HG02938 (cell line): ENCODE data around the gene RET.

Experiments used
- ATAC-seq: cut with Tn5 transposase; IDR thresholded peaks from one replicate; pipeline ENCODE4 v1.9.1; 2021; ENCODE audit warnings: mild to moderate bottlenecking, moderate library complexity; ENCODE audit not compliant: unreplicated experiment

Gene RET

DNA sequence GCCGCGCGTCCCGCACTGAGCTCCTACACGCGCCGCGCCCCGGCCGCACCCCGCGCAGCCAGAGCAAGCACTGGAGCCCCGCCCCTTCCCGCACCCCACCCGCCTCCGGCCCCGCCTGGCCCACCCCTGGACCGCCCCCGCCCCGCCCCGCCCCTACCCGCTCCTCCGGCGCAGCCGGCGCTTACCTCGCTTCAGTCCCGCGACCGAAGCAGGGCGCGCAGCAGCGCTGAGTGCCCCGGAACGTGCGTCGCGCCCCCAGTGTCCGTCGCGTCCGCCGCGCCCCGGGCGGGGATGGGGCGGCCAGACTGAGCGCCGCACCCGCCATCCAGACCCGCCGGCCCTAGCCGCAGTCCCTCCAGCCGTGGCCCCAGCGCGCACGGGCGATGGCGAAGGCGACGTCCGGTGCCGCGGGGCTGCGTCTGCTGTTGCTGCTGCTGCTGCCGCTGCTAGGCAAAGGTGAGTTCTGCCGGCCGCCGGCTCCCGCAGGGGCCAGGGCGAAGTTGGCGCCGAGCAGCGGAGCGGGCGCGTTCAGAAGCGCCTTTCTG lies at the start of gene RET:
Gene RET (plus strand): TSS at position 194 of the 545 bp plus-strand sequence. CDS start 190 bp downstream, at position 384.
- ATAC-seq, result no peak

DNA sequence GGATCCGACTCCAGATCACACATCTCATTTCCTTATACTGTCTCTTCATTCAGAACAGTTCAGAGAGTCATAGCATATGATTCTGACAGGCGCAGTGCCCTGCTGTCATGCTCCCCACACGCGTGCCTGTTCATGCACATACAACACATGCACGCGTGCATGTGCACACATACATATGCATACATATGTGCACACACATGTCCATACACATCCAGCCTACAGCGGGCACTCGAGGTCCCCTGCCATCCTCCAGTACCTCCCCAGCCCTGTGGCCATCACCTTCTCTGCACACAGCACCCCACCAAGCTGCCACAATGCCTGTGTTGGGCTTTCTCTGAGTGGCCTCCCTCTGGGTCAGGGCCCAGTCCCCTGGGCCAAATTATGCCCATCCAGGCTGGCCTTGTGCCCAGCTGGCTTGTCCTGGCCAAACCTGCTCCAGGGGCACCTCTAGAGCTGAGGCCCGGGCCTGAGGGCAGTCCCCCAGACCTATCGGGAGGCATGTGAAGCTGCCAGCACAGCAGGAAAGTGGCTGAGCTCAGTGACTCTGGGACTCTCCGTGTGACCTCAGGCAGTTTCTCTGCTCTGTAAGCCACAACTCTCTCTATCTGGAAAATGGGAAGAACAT lies 49.4 kb upstream of the RET start:
- no peak for ATAC-seq

- ATAC-seq, result no peak
Measured at GRCh38 chr10:43028143-43028542, 48.7 kb upstream of the RET start.

DNA sequence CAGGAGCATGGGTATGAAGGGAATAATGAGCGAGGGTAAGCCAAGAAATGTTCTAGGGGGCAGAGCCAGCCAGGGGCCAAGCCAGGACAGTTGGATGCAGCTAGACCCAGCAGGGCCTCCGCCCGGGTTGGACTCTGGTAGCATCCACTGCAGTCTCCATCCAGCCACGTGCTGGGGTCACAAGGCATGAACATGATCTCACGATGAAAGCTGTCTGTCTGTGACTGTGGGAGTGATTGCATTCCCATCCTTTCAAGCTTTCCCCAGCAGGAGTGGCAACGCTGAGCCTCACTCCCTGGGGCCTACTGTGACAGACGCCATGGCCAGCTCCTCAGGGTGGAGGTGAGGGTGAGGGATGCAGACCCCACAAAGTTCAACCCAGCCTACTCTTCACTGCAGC lies 47.8 kb upstream of the RET start:
- no peak for ATAC-seq

DNA sequence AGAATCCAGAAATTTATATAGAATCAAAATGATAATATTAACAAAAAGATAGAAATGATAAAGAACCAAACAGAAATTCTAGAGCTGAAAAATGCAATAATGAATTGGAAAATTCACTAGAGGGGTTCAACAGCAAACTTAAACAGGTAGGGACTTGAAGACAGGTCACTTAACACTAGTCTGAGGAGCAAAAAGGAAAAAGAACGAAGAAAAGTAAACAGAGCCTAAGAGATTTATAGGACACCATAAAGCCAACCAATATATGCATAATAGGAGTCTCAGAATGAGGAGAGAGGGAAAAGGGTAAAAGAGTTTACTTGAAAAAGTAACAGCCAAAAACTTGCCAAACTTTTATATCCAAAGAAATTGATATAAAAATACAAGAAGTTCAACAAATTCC lies 44.3 kb upstream of the RET start:
- no peak for ATAC-seq

DNA sequence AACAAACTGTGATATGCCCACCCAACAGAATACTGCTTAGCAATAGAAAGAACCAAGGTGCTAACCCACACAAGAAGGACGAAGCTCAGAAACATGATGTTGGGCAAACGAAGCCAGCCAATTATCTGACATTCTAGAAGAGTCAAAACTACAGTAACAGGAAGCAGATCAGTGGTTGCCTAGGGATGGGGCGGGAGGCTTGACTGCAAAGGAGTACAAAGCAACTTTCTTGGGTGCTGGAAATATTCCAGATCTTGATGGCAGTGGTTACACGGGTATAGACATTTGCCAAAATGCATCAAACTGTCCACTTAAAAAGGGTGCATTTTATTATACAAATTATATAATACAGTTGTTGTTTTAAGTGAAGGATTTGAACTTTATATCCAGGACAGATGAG lies 41.1 kb upstream of the RET start:
- ATAC-seq, result no peak

DNA sequence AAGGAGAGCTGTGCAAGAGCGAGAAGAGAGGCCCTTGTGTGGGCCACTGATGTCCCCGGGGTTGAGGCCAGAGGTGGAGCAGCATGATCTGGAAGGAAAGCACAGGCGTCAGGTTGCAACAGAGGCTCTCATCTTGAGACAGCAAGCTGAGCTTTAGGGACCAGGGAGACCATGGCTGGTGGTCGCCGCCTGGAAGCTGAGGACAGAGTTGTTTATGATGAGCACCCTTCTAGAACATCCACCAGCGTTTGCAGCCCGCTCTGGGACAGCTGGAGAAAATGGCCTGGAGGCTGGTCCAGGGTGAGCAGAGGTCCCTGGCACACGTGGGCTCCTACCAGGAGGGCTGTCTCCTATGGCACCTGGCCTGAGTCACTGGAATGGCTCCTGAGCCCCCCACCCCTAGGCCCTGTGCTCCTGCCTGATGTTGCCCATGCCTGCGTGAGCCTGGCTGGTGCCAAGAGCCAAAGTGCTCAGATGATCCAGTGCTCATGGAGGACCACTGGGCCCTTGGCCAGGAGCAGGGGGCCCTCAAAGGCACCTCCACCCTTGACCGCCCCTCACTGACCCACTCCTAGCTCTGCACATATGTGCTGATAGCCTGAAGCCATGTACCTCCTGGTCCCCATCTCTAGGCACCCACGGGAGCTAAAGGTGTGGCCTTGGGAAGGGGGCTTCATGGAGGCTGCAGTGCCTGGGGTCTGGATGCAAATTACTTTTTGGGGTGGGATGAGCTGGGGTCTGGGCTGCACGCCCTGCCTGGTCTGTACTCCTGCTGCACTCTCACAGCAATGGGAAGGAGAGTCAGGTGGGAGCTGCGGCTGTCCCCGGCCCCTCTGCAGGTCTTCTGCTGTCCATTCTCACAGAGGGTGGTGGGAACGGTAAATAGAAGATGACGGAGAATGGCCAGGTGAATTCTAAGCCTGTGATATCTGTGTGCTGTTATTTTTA lies 40.1 kb upstream of the RET start:
- ATAC-seq, result no peak

DNA sequence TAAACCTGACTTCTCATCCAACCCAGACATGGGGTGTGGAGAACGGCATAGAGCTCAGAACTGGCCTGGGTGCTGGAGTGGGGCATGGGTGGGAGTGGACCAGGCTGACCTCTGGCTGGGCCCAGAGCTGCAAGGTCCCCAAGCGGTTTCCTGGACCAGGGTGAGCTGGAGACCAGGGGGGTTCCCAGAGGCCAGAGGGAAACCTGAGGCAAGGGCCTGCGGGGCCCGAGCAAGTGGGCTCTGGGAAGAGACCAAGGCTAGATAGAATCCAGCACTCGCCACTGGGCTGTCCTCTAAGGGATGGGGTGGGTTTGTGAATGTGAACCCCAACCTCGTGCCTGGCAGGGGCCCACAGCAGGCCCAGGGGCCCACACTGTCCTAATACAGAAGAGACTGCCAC lies 39.4 kb upstream of the RET start:
- no peak for ATAC-seq

DNA sequence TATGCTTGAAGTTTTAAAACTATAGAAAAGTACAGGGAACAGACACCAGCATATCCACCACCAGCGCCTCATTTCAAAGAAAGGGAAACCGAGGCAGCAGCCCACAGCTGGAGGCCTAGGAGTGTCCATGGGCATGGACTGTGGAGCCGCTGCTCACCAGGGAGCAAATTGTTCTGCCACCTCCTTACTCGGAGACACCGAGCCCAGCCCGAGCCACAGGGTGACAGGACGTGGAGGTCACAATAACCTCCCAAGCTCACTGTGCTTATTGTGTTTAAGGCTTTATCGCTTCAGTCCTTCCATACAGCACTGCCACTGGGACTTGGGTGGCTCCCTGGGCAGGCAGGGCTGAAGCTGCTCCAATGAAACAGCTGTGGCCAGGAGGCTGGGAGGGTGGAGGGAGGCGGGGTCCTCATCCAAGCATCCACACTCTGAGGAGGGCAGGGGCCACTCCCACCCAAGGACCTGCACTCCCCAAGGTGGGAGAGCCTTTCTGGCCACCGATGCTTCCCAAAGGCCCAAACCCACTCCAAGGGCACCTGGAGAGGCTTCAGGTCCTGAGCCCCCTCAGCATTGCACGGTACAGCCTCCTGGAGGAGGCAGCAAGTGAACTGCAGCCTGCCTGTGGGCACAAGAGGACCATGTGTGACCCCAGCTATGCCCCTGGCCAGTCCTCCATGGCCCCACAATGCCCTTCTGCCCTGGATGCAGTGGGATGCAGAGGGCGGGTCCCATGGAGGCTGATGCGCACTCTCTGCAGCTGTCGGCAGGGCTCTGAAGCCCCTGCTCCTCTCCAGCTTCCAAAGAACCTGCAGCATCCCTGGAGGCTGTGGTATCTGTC lies 38.7 kb upstream of the RET start:
- ATAC-seq, result no peak

DNA sequence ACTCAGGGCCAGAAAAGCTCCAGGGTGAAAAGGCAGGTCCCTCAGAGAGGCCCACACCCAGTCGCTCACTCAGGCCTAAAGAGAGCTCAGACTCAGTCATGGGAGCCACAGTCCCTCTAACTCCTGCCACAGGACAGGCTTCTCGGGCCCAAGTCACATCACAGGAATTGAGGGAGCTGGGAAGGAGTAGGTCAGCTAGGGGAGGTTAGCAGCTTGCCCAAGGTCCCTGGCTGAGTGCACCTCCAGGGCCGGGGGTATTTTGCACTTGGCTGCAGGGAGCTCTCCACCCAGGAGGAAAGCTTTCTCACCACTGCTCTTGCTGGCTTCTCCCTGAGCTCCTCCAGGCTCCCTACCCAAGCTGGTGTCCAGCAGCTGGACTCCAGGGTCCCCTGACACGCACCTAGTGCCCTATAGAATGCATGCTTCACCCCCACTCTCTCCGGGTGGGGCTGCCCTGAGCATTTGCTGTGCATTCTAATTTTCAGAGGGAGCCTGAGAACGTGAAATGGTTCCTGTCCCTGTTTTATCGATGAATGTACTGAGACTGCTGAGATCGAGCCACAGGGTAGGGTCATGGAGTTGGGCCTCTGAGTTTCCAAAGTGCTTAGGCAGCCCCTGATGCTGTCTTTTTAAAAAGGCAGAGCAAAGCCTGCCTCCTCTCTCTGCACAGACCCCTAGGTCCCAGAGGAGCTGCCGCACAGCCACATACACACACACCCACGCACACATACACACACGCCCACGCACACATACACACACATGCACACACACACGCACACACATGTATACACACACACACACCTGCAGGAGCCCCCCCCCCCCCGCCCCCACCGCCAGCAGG lies 37.9 kb upstream of the RET start:
- ATAC-seq, result no peak

DNA sequence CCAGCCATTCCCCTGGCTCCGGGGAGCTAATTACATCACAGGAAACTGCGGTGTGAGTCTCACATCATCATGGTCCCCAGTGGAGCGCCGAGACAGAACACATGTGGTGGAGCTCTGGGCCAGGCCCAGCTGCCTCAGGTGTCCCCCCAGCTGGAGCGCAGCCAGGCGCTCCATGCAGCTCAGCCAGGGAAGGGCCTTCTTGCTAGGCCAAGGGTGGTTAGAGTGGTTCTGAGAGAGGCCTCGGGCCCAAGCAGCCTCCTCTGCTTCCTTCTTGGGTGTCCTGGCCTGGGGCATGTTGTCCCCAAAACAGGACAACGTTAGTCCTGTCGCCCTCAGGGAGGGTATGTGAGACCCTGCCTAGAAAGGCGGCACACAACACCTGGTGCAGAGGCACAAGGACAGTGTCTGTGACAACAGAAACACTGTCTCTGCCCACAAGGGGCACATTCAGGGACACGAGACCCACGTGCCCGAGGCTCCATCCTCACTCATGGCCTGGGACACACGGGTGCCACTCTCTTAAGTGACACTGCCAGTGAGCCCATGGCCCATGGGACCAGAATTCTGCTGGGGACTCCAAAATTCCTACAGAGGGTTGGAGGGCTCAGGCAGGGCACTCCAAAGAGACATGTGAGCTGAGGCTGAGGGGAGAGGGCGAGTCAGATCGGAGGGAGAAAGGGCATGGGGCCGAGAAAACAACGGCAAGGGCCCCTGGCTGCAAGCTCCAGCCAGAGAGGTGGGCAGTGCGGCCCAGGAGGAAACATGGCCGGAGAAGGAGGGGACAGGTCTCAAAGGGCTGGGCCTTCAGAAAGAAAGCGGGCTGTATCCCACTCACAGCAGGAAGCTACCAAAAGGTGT lies 37.0 kb upstream of the RET start:
- ATAC-seq, result no peak

GRCh38 chr10:43040482-43041256 lies 36.2 kb upstream of the RET start:
- ATAC-seq, result no peak

- ATAC-seq, result no peak
Measured at GRCh38 chr10:43041422-43042342, 35.2 kb upstream of the RET start.

- no peak for ATAC-seq
Measured at GRCh38 chr10:43042503-43043341, 34.1 kb upstream of the RET start.

- ATAC-seq, result no peak
Measured at GRCh38 chr10:43043342-43043772, 33.5 kb upstream of the RET start.

- ATAC-seq, result no peak
Measured at GRCh38 chr10:43043773-43044447, 33.0 kb upstream of the RET start.
